T1000 (cell line): ENCODE results near the gene FAM47A.

Experiments
- DNase-seq: peaks from one replicate; lab custom pipeline; 2025; ENCODE audit warnings: mixed read lengths; lab: John Stamatoyannopoulos, UW

Gene FAM47A

DNA sequence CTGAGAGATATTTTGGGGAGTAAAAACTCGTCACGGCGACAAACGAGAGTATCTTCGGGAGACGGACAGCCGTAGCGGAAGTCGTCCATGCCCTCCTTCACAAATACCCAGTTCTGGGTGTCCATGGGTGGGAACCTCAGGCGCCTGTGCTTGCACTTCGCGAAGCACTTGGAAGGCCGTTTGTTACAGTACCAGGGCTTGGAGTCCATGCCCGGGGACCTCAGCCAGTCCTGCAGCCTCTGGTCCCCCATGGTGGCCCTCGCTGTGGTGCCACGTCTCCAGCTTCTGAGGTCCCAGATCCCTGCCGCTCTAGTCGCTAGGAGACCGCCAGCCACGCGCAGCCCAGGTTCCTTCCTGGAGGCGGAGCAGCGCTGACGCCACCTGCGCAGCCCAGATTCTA lies at the start of gene FAM47A:
FAM47A (minus strand) TSS at position 287 of the 400 bp plus-strand sequence; CDS start at position 251, 36 bp downstream.
- DNase-seq: no peak

- DNase-seq: no peak
These were observed 15.2 kb upstream of the FAM47A start for GRCh38 chrX:34147345-34147744.

DNA sequence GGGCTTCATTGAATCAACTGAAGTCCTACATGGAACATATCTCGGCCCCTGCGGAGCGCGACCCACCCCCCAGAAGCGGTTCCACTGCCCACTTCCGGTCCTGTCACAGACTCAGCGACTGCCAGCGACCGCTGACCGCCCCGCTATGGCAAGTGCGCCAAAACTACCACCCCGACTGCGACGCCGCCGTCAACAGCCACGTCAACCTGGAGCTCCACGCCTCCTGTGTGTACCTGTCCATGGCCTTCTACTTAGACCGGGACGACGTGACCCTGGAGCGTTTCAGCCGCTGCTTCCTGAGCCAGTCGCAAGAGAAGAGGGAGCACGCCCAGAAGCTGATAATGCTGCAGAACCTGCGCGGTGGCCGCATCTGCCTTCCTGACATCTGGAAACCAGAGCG lies 14.8 kb upstream of the FAM47A start:
- no peak for DNase-seq

GRCh38 chrX:34144246-34144645 lies 12.1 kb upstream of the FAM47A start:
- DNase-seq: no peak

DNA sequence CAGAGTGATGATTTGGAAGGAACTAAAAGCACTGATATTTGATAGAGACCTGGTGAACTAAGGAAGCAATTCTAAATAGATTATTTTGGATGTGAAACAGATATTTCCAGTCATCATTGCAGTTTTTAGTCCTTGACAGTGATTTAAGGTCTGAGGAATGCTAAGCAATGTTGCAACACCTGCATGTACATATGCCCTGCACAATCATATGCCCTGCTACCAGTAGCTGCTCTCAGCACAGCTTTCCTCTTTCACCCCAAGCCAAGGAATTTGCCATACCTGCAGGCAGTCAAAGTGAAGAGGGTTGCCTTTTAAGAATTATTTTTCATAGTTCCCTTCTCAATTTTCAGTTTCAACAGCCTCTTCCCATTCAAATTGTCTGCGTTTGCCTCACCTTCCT lies 8.7 kb upstream of the FAM47A start:
- no peak for DNase-seq

- DNase-seq: no peak
These were observed 952 bp downstream of the FAM47A start for GRCh38 chrX:34130980-34131744.

DNA sequence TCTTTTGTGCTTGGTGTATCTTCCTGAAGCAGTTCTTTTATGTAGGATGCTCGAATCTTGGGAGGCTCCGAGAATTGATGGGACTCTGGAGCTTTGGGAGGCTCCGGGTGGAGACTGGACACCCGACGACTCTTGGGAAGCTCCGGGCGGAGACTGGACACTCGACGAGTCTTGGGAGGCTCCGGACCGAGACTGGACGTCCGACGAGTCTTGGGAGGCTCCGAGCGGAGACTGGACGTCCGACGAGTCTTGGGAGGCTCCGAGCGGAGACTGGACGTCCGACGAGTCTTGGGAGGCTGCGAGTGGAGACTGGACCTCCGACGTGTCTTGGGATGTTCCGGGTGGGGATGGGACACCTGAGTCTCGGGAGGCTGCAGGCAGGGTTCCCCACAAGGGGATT lies 1.6 kb downstream of the FAM47A start:
- DNase-seq: no peak

GRCh38 chrX:34126011-34126410 lies 6.1 kb downstream of the FAM47A start:
- DNase-seq: no peak

GRCh38 chrX:34119122-34119521 lies 13.0 kb downstream of the FAM47A start:
- DNase-seq: no peak

- DNase-seq: no peak
These were observed 19.7 kb downstream of the FAM47A start for GRCh38 chrX:34112459-34112858.
